Measurements from ENCODE around the gene AHSP.

The AHSP gene

DNA sequence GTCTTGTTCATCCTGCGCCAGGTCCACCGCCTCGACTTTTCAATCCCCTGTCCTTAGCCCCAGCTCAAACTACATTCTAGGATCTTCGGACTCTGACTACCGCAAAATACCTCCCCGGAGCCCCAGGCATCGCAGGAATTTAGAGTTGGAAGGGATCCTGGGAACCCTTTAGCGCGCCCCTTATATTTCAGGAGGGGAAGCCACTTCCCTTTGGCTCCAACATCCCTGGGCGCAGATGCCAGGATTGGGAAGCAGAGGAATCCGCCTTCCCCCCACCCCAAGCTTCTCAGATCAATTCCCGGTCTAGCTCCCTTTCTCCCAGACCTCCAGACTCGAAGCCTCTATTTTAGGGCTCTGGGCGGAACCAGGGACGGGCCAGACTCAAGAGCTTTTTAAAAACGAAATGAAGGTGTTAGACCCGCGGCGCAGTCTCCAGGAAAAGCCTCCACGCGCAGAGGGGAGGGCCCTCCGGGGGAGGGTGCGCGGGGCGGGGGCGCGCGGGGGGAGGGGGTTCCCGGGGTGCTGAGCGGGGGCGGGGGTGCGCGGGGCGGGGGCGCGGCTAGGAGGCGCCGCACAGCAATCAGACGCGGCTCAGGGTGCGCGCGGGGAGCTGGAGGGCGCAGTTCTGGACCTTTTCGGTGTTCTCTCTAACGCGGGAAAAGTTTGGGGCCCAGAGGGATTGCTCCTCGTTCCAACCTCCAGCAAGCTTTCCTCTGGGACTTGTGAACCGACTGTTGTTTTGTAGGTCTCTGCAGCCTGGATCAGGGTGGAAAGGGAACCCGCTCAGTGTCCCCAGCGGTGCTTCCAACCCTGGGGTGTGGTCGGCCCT is 1.6 kb downstream of the AHSP start:
- TF ChIP-seq, protein P1, sequence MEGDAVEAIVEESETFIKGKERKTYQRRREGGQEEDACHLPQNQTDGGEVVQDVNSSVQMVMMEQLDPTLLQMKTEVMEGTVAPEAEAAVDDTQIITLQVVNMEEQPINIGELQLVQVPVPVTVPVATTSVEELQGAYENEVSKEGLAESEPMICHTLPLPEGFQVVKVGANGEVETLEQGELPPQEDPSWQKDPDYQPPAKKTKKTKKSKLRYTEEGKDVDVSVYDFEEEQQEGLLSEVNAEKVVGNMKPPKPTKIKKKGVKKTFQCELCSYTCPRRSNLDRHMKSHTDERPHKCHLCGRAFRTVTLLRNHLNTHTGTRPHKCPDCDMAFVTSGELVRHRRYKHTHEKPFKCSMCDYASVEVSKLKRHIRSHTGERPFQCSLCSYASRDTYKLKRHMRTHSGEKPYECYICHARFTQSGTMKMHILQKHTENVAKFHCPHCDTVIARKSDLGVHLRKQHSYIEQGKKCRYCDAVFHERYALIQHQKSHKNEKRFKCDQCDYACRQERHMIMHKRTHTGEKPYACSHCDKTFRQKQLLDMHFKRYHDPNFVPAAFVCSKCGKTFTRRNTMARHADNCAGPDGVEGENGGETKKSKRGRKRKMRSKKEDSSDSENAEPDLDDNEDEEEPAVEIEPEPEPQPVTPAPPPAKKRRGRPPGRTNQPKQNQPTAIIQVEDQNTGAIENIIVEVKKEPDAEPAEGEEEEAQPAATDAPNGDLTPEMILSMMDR (IDR thresholded peaks at IDR 0.05; ENCODE audit: low read depth, low read length, missing control alignments) = no peak
- peak overlapping the region; percentile 31 for H3K4me3 ChIP-seq (ENCODE audit: low read depth, low read length)
- DNase-seq (ENCODE audit: low read depth) = peak; percentile 52
- in situ Hi-C loops (cut with HindIII; ENCODE audit: low sequenced_read_pairs) = no loop called here

DNA sequence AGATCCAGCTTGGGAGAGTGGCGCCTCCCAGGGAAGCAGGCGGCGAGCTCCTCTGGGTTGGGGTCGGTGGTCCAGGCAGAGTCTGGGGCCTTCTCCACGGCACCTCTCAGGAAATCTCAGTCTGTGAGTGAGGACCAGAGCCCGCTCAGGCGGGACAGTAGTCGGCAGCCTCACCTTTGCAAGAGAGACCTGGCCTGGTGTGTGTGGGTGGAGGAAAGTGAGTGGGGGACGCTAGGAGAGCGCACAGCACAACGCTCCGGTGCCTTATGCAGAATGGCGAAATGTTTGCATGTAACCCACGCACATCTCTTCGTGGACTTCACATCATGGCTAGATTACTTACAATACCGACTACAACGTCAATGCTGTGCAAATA is 2.2 kb downstream of the AHSP start:
- DNase-seq (ENCODE audit: low read depth) = no peak
- H3K4me3 ChIP-seq (ENCODE audit: low read depth, low read length) = peak overlapping the region; percentile 14
- in situ Hi-C loops (cut with HindIII; ENCODE audit: low sequenced_read_pairs) = no loop called here
- TF ChIP-seq, protein P1 (IDR thresholded peaks at IDR 0.05; ENCODE audit: low read depth, low read length, missing control alignments) = no peak

DNA sequence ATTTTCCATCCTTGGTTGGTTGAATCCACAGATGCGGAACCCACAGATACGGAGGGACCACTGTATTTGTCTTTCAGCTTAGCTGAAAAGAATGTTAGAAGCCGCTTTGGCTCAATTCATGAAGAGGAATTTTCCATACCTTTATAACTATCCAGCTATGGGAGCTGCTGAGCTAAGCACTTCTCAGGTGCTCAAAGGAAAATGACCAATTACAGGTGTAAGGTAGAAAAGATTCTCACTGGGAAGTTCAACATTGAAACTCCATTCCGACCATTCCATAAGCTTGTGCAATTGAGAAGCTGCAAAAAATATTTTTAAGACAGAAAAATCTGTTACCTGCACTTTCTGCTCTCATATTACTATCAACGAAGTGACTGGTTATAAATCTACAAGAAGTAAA is 2.7 kb downstream of the AHSP start:
- DNase-seq (ENCODE audit: low read depth) = no peak
- no peak overlapping the region for H3K4me3 ChIP-seq (ENCODE audit: low read depth, low read length)
- in situ Hi-C loops (cut with HindIII; ENCODE audit: low sequenced_read_pairs) = no loop called here
- TF ChIP-seq, protein P1 (IDR thresholded peaks at IDR 0.05; ENCODE audit: low read depth, low read length, missing control alignments) = no peak

DNA sequence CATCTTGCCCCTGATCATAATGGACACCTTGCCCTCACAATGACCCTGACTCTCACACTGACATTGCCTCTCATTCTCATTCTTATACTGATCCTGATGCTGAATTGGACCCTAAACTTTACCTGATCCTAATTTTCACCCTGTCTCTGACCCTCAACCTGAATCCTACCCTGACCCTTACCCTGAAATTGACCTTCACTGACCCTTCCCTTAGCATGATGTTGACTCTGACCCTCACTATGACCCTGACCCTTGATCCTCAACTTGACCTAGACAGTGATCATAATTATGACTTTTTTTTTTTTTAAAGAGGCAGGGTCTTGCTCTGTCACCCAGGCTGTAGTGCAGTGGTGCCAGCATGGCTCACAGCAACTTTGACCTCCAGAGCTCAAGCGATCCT is 3.4 kb downstream of the AHSP start:
- DNase-seq (ENCODE audit: low read depth) = no peak
- TF ChIP-seq, protein P1 (IDR thresholded peaks at IDR 0.05; ENCODE audit: low read depth, low read length, missing control alignments) = no peak
- in situ Hi-C loops (cut with HindIII; ENCODE audit: low sequenced_read_pairs) = no loop called here
- H3K4me3 ChIP-seq (ENCODE audit: low read depth, low read length) = no peak overlapping the region

DNA sequence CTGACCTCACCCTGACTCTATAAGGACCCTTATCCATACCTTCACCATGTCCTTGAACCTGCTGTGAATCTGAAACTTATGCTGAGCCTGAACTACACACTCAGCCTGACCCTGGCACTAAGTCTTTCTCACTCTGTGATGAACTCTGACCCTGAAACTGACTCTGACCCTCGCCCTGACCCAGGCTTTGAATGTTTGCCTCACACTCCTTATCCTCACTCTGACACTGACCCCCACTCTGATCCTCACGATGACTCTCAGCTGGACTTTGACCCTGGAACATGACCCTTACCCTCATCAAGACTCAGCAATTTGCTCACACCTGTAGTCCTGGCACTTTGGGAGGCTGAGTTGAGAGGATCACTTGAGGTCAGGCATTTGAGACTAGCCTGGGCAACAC is 4.4 kb downstream of the AHSP start:
- DNase-seq (ENCODE audit: low read depth) = no peak
- in situ Hi-C loops (cut with HindIII; ENCODE audit: low sequenced_read_pairs) = no loop called here
- TF ChIP-seq, protein P1 (IDR thresholded peaks at IDR 0.05; ENCODE audit: low read depth, low read length, missing control alignments) = no peak
- no peak overlapping the region for H3K4me3 ChIP-seq (ENCODE audit: low read depth, low read length)

DNA sequence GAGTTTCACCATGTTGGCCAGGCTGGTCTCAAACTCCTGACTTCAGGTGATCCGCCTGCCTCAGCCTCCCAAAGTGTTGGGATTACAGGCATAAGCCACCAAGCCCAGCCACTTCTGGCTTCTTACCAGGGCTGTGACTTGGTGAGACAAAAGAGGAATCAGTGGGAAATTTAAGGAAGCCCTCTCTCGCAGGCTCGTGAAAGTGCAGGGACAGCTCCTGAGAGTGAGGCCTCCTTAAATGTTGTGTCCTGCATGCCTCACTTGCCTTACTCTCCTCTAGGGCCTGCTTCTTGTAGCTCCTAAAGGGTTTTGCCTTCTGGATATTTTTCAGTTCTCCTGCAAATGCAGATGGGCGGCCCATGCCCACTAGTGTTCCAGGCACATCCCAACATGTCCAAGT is 5.2 kb downstream of the AHSP start:
- TF ChIP-seq, protein P1 (IDR thresholded peaks at IDR 0.05; ENCODE audit: low read depth, low read length, missing control alignments) = no peak
- DNase-seq (ENCODE audit: low read depth) = no peak
- in situ Hi-C loops (cut with HindIII; ENCODE audit: low sequenced_read_pairs) = no loop called here
- no peak overlapping the region for H3K4me3 ChIP-seq (ENCODE audit: low read depth, low read length)
